CD4-positive, alpha-beta T cell treated with Interleukin-12 subunit alpha and Interleukin-12 subunit beta, for 1 hour (primary cell): Measurements from ENCODE around the gene RNF113B.

Source experiments
- DNase-seq: peaks from one replicate; pipeline ENCODE4 v3.0.0-alpha.2; 2020

The RNF113B gene

GRCh38 chr13:98134901-98135300 is 42.2 kb downstream of the RNF113B start:
- no peak for DNase-seq

- DNase-seq = no peak
Measured at GRCh38 chr13:98133946-98134345, 43.1 kb downstream of the RNF113B start.

GRCh38 chr13:98129059-98129746 is 47.9 kb downstream of the RNF113B start:
- no peak for DNase-seq
